Activated T-helper 9 cell treated with anti-CD3 and anti-CD28 coated beads, Interleukin-2, amount 50 U/mL, for 16 hours (primary cell): ENCODE data around the gene COLEC12.

Experiments
- DNase-seq: peaks from one replicate; pipeline ENCODE4 v3.0.0-alpha.2; 2020; ENCODE audit warnings: low read depth

The COLEC12 gene

DNA sequence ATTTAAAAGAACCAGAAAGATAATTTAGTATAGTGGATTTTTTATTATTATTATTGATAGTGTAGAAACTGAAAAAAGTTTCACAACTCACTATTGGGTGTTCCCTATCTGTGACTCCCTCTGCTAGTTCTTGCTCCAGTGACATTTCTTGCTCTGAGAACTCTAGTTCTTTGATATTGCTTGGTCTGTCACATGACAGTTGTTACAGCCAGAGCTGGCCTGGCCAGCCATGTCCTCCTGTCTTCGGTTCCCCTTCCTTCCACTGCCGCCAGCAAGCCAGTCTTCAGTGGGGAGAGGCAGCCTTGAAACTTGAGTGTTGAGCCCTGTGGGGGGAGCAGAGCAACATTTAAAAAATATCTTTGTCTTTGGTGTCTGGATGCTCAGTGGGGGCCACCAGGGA, 225.0 kb downstream of the COLEC12 start:
- DNase-seq: no peak

DNA sequence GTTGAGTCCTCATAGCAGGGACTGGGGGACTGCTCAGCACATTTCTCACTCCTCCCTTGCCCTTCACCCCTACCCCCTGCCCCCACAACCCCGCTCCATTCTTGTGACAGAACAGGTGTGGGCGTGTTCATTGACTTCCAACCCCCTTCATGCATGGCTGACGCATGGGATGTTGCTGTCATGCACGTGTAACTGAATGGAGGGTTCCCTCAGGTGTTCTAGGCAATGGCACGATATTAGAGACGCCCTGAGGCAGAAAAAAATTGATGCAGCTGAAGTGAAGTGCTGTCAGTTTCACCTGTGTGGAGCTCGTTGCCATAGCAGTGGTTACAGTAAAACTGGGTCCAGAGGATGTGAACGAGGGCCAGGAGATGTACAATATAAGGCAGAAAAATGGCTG, 226.2 kb downstream of the COLEC12 start:
- no peak for DNase-seq

- DNase-seq: no peak
Observed at GRCh38 chr18:273525-273924, 227.0 kb downstream of the COLEC12 start.

GRCh38 chr18:272650-273049, 227.9 kb downstream of the COLEC12 start:
- DNase-seq: no peak

DNA sequence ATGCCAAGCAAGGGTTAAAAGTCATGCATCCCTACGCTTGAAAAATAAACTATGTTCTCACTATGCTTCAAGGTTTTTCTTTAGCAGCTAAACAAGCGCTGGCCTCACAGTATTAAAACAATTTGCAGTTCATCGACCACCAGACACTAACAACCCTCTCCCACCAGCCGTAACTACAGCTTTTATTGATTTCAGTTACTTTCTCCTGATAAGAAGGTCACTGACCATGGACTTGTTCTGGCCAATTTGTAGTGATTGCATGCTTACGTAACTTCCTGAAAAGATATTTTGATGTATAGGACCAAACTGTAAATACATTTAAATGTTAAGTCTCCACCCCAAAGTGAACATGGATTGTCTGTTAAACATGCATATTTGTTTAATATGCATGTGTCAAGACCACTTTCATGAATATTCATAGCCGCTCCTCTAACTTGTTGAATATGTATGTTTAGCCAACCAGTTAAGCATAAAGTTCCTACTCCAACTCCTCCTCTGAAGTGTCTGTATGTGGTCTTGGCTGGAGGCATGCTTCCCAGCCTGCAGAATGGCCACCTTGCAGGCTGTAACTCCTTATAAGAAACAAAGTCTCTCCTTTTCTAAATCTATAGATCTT, 230.9 kb downstream of the COLEC12 start:
- no peak for DNase-seq

GRCh38 chr18:267688-268552, 232.6 kb downstream of the COLEC12 start, which contains the start of gene THOC1:
THOC1 (minus strand) TSS chr18:268047; CDS start chr18:268019, 28 bp downstream.
- peak; percentile 95 for DNase-seq

DNA sequence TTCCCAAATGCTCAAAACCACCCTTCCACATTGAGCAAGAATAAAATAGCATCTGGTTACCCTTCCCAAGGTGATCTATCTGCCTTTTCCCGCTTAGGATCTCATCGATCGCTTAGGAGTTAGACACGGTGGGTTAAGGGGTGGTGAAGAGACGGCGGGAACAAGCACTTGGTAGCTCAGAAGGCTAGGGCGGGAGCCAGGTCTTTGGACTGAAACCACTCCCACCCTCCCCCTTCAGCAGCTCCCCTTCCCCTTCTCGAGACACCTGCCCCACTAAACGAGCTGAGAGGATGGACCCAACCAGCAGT, 233.2 kb downstream of the COLEC12 start:
- DNase-seq: no peak
